Naive thymus-derived CD8-positive, alpha-beta T cell (primary cell): ENCODE measurements around the gene CERS2. TPM values are rescaled to one million over a fixed set of nuclear protein-coding genes. Genes with fewer than 3 reads are reported as not detected.

Experiments
- ATAC-seq, 2 donors: fragments of 150-1000 bp; cut with Tn5 transposase in 1 of 2; sonication (Bioruptor Pico), chemical (Tn5 transposase) in 1 of 2; 1 replicate in 1 of 2; 2 replicates in 1 of 2; pipeline ENCODE4 v1.10.0; 2021; ENCODE audit warnings: mild to moderate bottlenecking in 2 of 2, moderate library complexity in 2 of 2
- POLR2A ChIA-PET: fragments of 350-600 bp; sonication (Branson Sonifier 250); formaldehyde crosslinking; loops from one replicate; lab custom pipeline; 2021; ENCODE audit warnings: antibody characterized with exemption; lab: Charles Lee
- DNase-seq, 10 donors: peaks; one replicate each; pipeline versions ENCODE4 v3.0.0 to v3.0.0-alpha.2; 2020 to 2022
- H3K27ac Mint-ChIP-seq, 10 donors: one replicate each; pipeline ENCODE4 v1.8.0; 2020 to 2022; ENCODE audit warnings: mild to moderate bottlenecking in 10 of 10, mixed read lengths in 10 of 10, moderate library complexity in 4 of 10, inconsistent platforms in 1 of 10
- H3K27me3 Mint-ChIP-seq, 5 donors: one replicate each; pipeline ENCODE4 v1.8.0; 2021 to 2022; ENCODE audit warnings: mixed read lengths in 5 of 5
- H3K36me3 Mint-ChIP-seq, 3 donors: one replicate each; pipeline ENCODE4 v1.8.0; 2020 to 2022; ENCODE audit warnings: mixed read lengths in 3 of 3, mild to moderate bottlenecking in 2 of 3, inconsistent platforms in 1 of 3
- H3K4me1 Mint-ChIP-seq, 4 donors: one replicate each; pipeline ENCODE4 v1.8.0; 2021 to 2022; ENCODE audit warnings: mixed read lengths in 4 of 4
- H3K4me3 Mint-ChIP-seq, 10 donors: one replicate each; pipeline ENCODE4 v1.8.0; 2020 to 2022; ENCODE audit warnings: mild to moderate bottlenecking in 10 of 10, mixed read lengths in 10 of 10, moderate library complexity in 6 of 10, inconsistent platforms in 1 of 10
- H3K9me3 Mint-ChIP-seq, 9 donors: one replicate each; pipeline ENCODE4 v1.8.0; 2020 to 2022; ENCODE audit warnings: mixed read lengths in 9 of 9, mild to moderate bottlenecking in 3 of 9, inconsistent platforms in 1 of 9, moderate library complexity in 1 of 9
- polyA plus RNA-seq, 3 donors: library from polyadenylated mRNA; unstranded; fragments of 300-500 nt; fragmentation: Illumina TruSeq; gene quantifications; one replicate each; pipeline ENCODE4 v1.2.3, GENCODE V29; 2021
- total RNA-seq, 8 experiments: library from RNA in 2 of 8; stranded (reverse) in 2 of 8; gene quantifications; one replicate each; pipeline ENCODE4 v1.2.3 and lab custom pipeline; 2021 to 2026

The CERS2 gene
- total and polyA plus RNA-seq, 5 experiments from 2014 or later, result 110 to 143 (median 129) TPM

DNA sequence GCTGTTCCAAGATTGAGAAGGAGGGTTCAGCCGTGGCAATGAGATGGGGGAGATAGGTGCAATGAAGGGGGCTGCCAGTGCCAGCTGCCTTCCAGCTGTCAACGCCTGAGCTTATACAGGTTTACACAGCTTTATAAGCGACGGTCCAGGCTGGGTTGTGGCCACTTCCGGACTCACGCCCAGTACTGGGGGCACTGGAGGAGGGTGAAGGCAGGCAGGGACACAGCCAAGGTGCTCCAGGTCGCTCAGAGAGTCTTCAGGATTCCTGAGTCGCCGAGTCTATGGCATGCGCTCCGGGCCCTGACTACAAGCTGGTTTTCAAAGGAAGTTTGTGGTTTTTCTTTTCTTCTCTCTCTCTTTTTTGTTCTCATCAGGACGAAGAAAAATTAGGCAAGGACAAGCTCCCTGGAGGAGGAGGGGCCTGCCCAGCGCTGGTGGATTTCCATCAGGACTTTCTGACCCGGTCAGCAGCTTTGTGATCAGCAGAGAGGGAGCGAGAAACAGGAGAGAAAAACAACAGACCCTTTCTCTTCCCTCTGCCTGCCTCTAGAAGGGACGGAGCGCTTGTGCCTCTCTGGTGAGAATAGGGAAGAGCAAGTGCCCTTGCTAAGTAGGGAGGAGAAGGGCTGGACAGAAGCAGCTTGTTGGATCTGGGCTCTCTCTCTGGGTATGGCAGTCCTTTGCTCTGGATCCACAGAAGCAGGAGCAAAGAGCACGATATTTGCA is 31.9 kb upstream of the CERS2 start, which contains the start of gene MINDY1:
MINDY1 (minus strand) TSS at position 576 of the 726 bp plus-strand sequence. CDS start 4,285 bp downstream, outside the sequence.
- Mint-ChIP-seq H3K27me3 (no peaks in the 10 kb centered on the region), H3K27ac (peak within 1 kb of the TSS; percentile 95 to 99 (median 98)), H3K4me1 (peaks cover 48 to 95% (median 86%) of the 10 kb centered on the region in 4 donors), H3K36me3 (peaks cover 0 to 11% (median 9%) of the 10 kb centered on the region in 3 donors), H3K9me3 (no peaks in the 10 kb centered on the region), H3K4me3 (peak within 1 kb of the TSS; percentile 89 to 98 (median 96))
- POLR2A ChIA-PET, result interaction anchor here (0.6 to 3.9 kb wide), 13 partner anchors 9 to 643 kb away, joined by 3 to 47 read pairs (median 5); partner anchors contain the start of genes ANXA9, C1orf56, CDC42SE1 and CERS2
- ATAC-seq (peak in 1 of 2 donors; percentile 23), DNase-seq (peak in 7 of 10 donors; percentile 9 to 62 (median 26))

DNA sequence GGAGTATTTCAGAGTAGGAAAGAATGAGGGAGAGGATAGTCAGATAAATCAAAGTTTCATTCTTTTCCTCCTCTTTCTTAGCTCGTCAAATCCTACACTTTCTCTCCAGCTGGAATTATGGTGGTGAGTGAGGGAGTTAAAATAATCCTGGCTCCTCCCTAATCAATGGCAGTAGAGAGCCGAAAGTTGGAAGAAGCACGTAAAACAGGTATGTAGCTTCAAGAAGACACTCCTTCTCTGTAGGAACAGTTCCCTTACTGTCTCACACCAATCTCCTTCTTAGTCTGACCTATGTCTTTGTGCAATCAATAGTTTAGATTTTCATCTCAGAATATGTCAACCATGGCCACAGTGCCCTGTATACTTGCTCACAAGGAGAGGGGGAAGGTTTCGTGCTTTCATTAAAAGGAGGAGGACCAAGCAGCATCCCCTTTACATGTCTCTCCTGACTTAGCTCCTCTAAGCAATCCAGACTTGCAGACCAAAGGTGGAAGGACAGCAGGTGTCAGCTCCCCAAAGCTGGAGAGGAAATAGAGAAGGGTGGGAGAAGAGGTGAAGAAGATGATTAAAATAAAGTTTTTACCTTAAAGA is 31.2 kb upstream of the CERS2 start:
- DNase-seq (peak in 1 of 10 donors; percentile 16), ATAC-seq (no peak)
- peak overlapping the region; percentile 95 to 99 (median 98) for H3K27ac Mint-ChIP-seq
- no peaks in the 10 kb centered on the region for H3K9me3 Mint-ChIP-seq
- POLR2A ChIA-PET, result interaction anchor here (1.2 to 3.9 kb wide), 10 partner anchors 8 to 643 kb away, joined by 3 to 47 read pairs (median 7); partner anchors contain the start of genes ANXA9, C1orf56, CDC42SE1 and CERS2
- H3K4me3 Mint-ChIP-seq, result peak overlapping the region; percentile 89 to 98 (median 96)
- peaks cover 0 to 18% (median 11%) of the 10 kb centered on the region in 3 donors for H3K36me3 Mint-ChIP-seq
- no peaks in the 10 kb centered on the region for H3K27me3 Mint-ChIP-seq
- peaks cover 44 to 94% (median 84%) of the 10 kb centered on the region in 4 donors for H3K4me1 Mint-ChIP-seq

DNA sequence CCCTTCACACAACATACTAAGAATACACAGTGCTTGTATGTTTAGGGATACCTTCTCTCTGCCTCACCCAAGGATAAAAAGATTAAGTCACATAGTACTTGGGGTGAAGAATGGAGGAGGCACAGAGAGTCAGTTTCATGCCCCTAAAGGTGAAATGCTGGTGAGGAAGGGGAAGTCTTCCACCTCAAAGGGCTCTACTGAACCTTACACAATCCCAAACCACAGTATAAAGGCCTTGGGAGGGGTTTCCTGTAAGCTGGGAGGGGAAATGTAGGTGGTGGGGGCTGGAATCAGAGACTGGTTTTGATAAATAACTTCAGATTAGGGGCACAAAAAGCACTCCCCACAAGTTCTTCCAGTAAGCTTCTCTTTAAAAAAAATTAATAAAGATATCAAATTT is 28.5 kb upstream of the CERS2 start:
- peak; percentile 13 to 19 for ATAC-seq
- H3K4me3 Mint-ChIP-seq, result peak overlapping the region; percentile 66 to 98 (median 84)
- H3K27me3 Mint-ChIP-seq, result no peaks in the 10 kb centered on the region
- H3K27ac Mint-ChIP-seq, result peak overlapping the region; percentile 89 to 98 (median 94)
- peaks cover 39 to 81% (median 70%) of the 10 kb centered on the region in 4 donors for H3K4me1 Mint-ChIP-seq
- DNase-seq, result peak in 3 of 10 donors; percentile 15 to 37 (median 33)
- no peaks in the 10 kb centered on the region for H3K9me3 Mint-ChIP-seq
- POLR2A ChIA-PET, result interaction anchor here (0.9 to 1.6 kb wide), 6 partner anchors 15 to 439 kb away, joined by 3 to 9 read pairs (median 6); partner anchors contain the start of genes CDC42SE1 and MLLT11
- peaks cover 0 to 42% (median 11%) of the 10 kb centered on the region in 3 donors for H3K36me3 Mint-ChIP-seq

DNA sequence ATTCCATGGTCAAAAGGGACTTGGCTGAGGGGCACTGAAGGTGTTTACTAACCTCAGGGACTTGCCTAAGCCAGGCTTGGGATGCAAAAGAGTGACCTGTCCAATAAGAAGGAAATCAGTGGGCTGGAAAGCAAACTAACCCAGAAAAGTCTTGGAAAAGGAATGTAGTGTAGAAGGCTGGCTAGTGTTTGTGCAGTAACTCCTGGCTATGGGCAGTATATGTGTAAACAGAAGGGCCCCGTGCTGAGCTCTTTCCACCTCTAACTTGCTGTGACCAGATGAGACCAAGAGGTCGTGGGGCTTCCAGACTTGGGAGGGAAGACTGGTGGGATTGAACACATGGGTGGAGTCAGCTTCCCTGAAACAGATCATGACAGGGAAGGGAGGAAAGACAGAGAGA is 28.0 kb upstream of the CERS2 start:
- POLR2A ChIA-PET, result interaction anchor here (0.9 to 1.6 kb wide), 4 partner anchors 15 to 80 kb away, joined by 4 to 9 read pairs (median 7); partner anchors contain the start of genes CDC42SE1 and MLLT11
- H3K4me3 Mint-ChIP-seq, result peak overlapping the region; percentile 66 to 98 (median 84)
- peaks cover 35 to 75% (median 64%) of the 10 kb centered on the region in 4 donors for H3K4me1 Mint-ChIP-seq
- no peak for DNase-seq
- H3K27me3 Mint-ChIP-seq, result no peaks in the 10 kb centered on the region
- H3K27ac Mint-ChIP-seq, result peak overlapping the region; percentile 89 to 98 (median 94)
- no peak for ATAC-seq
- H3K36me3 Mint-ChIP-seq, result peaks cover 0 to 48% (median 11%) of the 10 kb centered on the region in 3 donors
- H3K9me3 Mint-ChIP-seq, result no peaks in the 10 kb centered on the region

- POLR2A ChIA-PET, result interaction anchor here (1.5 to 1.6 kb wide), 2 partner anchors 28 kb away, joined by 5 to 9 read pairs; partner anchors contain the start of gene CERS2
- Mint-ChIP-seq H3K27me3 (no peaks in the 10 kb centered on the region), H3K4me1 (peaks cover 29 to 70% (median 59%) of the 10 kb centered on the region in 4 donors), H3K4me3 (peak overlapping the region in 9 of 10 donors; percentile 13 to 98 (median 81)), H3K9me3 (no peaks in the 10 kb centered on the region), H3K27ac (peak overlapping the region in 9 of 10 donors; percentile 67 to 98 (median 91)), H3K36me3 (peaks cover 0 to 54% (median 11%) of the 10 kb centered on the region in 3 donors)
- no peak for DNase-seq
- no peak for ATAC-seq
Measured at GRCh38 chr1:151002051-151002450, 27.4 kb upstream of the CERS2 start.

DNA sequence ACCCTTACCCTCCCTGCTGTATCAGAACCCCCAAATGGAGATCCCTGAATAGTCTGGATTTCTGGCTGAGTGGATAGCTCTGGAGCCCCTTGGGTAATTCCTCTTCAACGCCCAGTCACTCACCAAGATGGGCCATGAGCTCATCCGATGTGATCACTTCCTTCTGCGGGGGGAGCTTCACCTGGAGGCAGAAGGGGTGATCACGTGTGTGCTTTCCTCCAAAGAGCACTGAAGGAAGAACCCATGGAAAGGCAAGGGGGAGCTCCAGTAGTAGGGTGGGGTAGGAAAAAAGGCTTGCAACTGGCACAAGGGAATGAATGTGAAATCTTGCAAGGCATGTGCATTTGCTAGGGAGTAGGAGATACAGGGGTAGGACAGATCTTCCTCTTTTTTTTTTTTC is 27.0 kb upstream of the CERS2 start:
- peaks cover 26 to 65% (median 54%) of the 10 kb centered on the region in 4 donors for H3K4me1 Mint-ChIP-seq
- DNase-seq, result no peak
- POLR2A ChIA-PET, result interaction anchor here (1.5 kb wide), 1 partner anchor 27 kb away, joined by 5 read pairs; the partner anchor contains the start of gene CERS2
- H3K9me3 Mint-ChIP-seq, result no peaks in the 10 kb centered on the region
- H3K27ac Mint-ChIP-seq, result peak overlapping the region; percentile 27 to 98 (median 87)
- peaks cover 0 to 58% (median 11%) of the 10 kb centered on the region in 3 donors for H3K36me3 Mint-ChIP-seq
- ATAC-seq, result no peak
- peak overlapping the region in 8 of 10 donors; percentile 13 to 98 (median 84) for H3K4me3 Mint-ChIP-seq
- no peaks in the 10 kb centered on the region for H3K27me3 Mint-ChIP-seq

GRCh38 chr1:151000408-151000807 is 25.8 kb upstream of the CERS2 start:
- H3K36me3 Mint-ChIP-seq, result peaks cover 0 to 68% (median 11%) of the 10 kb centered on the region in 3 donors
- H3K4me1 Mint-ChIP-seq, result peaks cover 19 to 59% (median 45%) of the 10 kb centered on the region in 4 donors
- POLR2A ChIA-PET, result interaction anchor here (0.6 to 1.5 kb wide), 4 partner anchors 26 to 382 kb away, joined by 3 to 5 read pairs (median 4); partner anchors contain the start of gene CERS2
- H3K4me3 Mint-ChIP-seq, result no peak overlapping the region
- ATAC-seq (no peak), DNase-seq (no peak)
- no peaks in the 10 kb centered on the region for H3K9me3 Mint-ChIP-seq
- no peaks in the 10 kb centered on the region for H3K27me3 Mint-ChIP-seq
- peak overlapping the region in 5 of 10 donors; percentile 36 to 82 (median 78) for H3K27ac Mint-ChIP-seq

GRCh38 chr1:150999926-151000325 is 25.3 kb upstream of the CERS2 start:
- Mint-ChIP-seq H3K4me3 (no peak overlapping the region), H3K4me1 (peaks cover 18 to 56% (median 42%) of the 10 kb centered on the region in 4 donors), H3K27me3 (no peaks in the 10 kb centered on the region), H3K36me3 (peaks cover 0 to 68% (median 11%) of the 10 kb centered on the region in 3 donors), H3K9me3 (no peaks in the 10 kb centered on the region), H3K27ac (peak overlapping the region in 3 of 10 donors; percentile 37 to 82 (median 81))
- no peak for ATAC-seq
- POLR2A ChIA-PET, result interaction anchor here (0.6 to 1.0 kb wide), 4 partner anchors 26 to 413 kb away, joined by 3 to 4 read pairs (median 3); no protein-coding TSS in a partner anchor
- no peak for DNase-seq

DNA sequence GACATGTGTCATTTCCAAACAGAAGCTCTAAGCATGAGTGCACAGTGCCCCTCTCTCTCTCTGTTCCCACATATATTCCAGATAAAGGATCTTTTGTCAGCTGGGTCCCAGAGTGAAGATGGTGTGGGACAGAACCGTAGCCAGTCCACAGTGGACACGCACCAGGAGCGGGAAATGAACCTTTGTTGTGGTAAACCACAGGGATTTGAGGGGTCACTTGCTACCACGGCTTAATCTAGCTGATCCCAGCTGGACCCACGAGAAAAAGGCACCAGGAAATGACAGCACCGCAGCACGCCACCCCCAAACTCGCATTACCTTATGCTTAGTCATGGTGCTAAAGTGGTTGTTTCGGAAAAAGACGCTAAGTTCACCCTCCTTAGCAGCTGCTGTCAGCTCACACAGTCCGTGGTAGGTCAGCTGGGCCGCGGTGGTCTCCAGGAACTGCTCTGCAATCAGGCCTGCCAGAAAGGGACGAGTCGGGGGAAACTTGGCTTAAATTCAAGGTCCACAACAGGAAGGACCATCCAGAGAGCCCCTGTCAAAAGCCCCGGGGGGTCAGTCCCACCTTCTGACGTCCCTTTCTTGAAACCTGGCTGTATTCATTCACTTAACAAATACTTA is 24.5 kb upstream of the CERS2 start:
- Mint-ChIP-seq H3K9me3 (no peaks in the 10 kb centered on the region), H3K4me3 (no peak overlapping the region), H3K36me3 (peaks cover 0 to 68% (median 11%) of the 10 kb centered on the region in 3 donors), H3K4me1 (peaks cover 18 to 50% (median 39%) of the 10 kb centered on the region in 4 donors), H3K27ac (peak overlapping the region in 6 of 10 donors; percentile 40 to 87 (median 60)), H3K27me3 (no peaks in the 10 kb centered on the region)
- DNase-seq (no peak), ATAC-seq (no peak)
- POLR2A ChIA-PET, result interaction anchor here (0.6 to 1.0 kb wide), 4 partner anchors 25 to 444 kb away, joined by 3 to 4 read pairs (median 3); no protein-coding TSS in a partner anchor

DNA sequence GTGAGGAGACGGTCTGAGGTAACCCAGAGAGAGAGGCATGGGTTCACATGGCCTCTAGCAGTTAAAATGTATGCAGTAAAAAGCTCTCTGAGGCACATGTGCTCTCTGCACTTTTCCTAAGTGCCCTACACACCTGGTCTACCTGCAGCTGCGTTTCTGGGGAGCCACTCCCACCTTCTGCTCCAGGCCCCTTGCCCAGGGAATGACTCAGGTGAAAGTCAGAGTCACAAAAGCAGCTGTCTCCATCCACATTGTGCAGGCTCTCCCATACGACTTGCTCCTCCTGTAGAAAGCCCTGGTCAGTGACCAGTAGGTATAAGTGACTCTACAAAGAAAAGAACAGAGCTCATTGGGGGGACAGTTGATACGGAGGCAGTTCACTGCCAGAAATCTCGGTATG is 23.3 kb upstream of the CERS2 start:
- ATAC-seq (no peak), DNase-seq (no peak)
- Mint-ChIP-seq H3K4me1 (peaks cover 15 to 40% (median 31%) of the 10 kb centered on the region in 4 donors), H3K27ac (no peak overlapping the region), H3K4me3 (no peak overlapping the region), H3K36me3 (peaks cover 0 to 68% (median 11%) of the 10 kb centered on the region in 3 donors), H3K9me3 (no peaks in the 10 kb centered on the region), H3K27me3 (no peaks in the 10 kb centered on the region)
- POLR2A ChIA-PET, result interaction anchor here (1.0 to 1.6 kb wide), 3 partner anchors 9 to 159 kb away, joined by 3 to 5 read pairs (median 4); partner anchors contain the start of genes CERS2, MINDY1 and TNFAIP8L2

GRCh38 chr1:150997126-150997872 is 22.7 kb upstream of the CERS2 start:
- peaks cover 0 to 64% (median 11%) of the 10 kb centered on the region in 3 donors for H3K36me3 Mint-ChIP-seq
- peak overlapping the region in 1 of 10 donors; percentile 12 for H3K4me3 Mint-ChIP-seq
- DNase-seq (no peak), ATAC-seq (no peak)
- POLR2A ChIA-PET, result interaction anchor here (1.0 to 1.6 kb wide), 3 partner anchors 9 to 159 kb away, joined by 3 to 5 read pairs (median 4); partner anchors contain the start of genes CERS2, MINDY1 and TNFAIP8L2
- H3K4me1 Mint-ChIP-seq, result peaks cover 9 to 33% (median 24%) of the 10 kb centered on the region in 4 donors
- no peak overlapping the region for H3K27ac Mint-ChIP-seq
- H3K9me3 Mint-ChIP-seq, result no peaks in the 10 kb centered on the region
- H3K27me3 Mint-ChIP-seq, result no peaks in the 10 kb centered on the region
